ENCODE results near the gene UBE2V1. TPM values are rescaled to one million over a fixed set of nuclear protein-coding genes. Genes with fewer than 3 reads are reported as not detected.

UBE2V1 gene
- total and polyA plus RNA-seq, 12 donors, result 61.9 to 113 (median 88.6) TPM

DNA sequence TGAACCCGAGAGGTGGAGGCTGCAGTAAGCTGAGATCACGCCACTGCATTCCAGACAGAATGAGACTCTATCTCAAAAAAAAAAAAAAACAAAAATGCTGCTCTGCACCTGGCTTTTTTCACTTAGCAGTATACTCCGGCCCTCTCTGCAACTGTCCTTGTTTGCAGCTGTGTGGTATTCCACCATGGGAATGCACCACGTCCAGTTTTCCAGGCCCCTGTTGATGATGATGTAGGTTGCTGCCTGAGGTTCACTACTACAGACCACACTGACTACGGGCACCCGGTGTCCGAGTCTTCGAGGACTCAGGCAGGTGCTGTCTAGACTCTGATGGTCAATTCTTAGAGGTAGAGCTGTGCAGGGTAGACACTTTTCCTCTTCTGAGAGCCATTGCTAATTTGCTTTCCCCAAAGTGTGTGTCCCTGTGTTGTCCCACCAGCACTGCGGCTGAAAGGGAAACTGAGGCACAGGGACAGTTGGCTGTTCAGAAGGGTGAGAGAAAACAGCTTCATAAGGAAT, 56.5 kb downstream of the UBE2V1 start:
- Histone ChIP-seq H3K4me1 (peaks cover 7 to 28% (median 15%) of the 10 kb centered on the region in 9 donors), H3K27ac (no peak overlapping the region), H3K27me3 (no peaks in the 10 kb centered on the region), H3K4me3 (no peak overlapping the region), H3K9me3 (no peaks in the 10 kb centered on the region), H3K36me3 (no peaks in the 10 kb centered on the region)
- intact Hi-C loops (cut with DNase I), result no loop called here
- TF ChIP-seq, protein P1, sequence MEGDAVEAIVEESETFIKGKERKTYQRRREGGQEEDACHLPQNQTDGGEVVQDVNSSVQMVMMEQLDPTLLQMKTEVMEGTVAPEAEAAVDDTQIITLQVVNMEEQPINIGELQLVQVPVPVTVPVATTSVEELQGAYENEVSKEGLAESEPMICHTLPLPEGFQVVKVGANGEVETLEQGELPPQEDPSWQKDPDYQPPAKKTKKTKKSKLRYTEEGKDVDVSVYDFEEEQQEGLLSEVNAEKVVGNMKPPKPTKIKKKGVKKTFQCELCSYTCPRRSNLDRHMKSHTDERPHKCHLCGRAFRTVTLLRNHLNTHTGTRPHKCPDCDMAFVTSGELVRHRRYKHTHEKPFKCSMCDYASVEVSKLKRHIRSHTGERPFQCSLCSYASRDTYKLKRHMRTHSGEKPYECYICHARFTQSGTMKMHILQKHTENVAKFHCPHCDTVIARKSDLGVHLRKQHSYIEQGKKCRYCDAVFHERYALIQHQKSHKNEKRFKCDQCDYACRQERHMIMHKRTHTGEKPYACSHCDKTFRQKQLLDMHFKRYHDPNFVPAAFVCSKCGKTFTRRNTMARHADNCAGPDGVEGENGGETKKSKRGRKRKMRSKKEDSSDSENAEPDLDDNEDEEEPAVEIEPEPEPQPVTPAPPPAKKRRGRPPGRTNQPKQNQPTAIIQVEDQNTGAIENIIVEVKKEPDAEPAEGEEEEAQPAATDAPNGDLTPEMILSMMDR (IDR thresholded peaks at IDR 0.05), result no peak
- ATAC-seq (no peak), DNase-seq (no peak)
- WGBS, 2 donors, result 96 to 98% methylated on average over 9 of the region's 9 CpGs

DNA sequence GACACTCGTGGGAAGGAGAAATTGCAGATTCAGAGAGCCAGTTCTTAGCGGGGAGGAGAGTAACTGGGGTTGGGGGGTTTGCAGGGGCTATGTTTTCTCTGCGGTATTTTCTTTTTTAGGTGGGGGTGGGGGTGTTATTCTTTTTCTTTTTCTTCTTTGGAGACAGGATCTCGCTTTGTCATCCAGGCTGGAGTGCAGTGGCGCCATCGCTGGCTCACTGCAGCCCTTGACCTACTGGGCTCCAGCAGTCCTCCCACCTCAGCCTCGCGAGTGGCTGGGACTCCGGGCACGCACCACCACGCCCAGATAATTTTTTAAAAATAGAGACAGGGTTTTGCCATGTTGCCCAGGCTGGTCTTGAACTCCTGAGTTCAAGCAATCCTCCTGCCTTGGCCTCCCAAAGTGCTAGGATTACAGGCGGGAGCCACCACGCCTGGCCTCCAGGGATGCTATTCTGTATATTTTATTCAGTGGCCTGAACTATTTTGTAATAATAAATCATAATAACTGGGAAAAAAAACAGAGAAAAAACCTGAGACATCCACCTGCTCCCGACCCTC, 57.3 kb downstream of the UBE2V1 start:
- Histone ChIP-seq H3K4me1 (peaks cover 7 to 28% (median 15%) of the 10 kb centered on the region in 9 donors), H3K27me3 (no peaks in the 10 kb centered on the region), H3K9me3 (no peaks in the 10 kb centered on the region), H3K4me3 (no peak overlapping the region), H3K27ac (no peak overlapping the region), H3K36me3 (no peaks in the 10 kb centered on the region)
- intact Hi-C loops (cut with DNase I), result no loop called here
- ATAC-seq (no peak), DNase-seq (no peak)
- WGBS, 2 donors, result 67 to 69% methylated on average over 14 of the region's 14 CpGs
- TF ChIP-seq, protein P1 (IDR thresholded peaks at IDR 0.05), result no peak

- no peak overlapping the region for H3K4me3 ChIP-seq
- peaks cover 7 to 28% (median 15%) of the 10 kb centered on the region in 9 donors for H3K4me1 ChIP-seq
- H3K27me3 ChIP-seq, result no peaks in the 10 kb centered on the region
- peak overlapping the region in 1 of 10 donors; percentile 51 for H3K27ac ChIP-seq
- TF ChIP-seq, protein P1 (IDR thresholded peaks at IDR 0.05), result no peak
- no peaks in the 10 kb centered on the region for H3K36me3 ChIP-seq
- intact Hi-C loops (cut with DNase I), result no loop called here
- DNase-seq (peak in 1 of 2 donors; percentile 55), ATAC-seq (peak; percentile 27 to 76 (median 61))
- WGBS, 2 donors, result 25 to 27% methylated on average over 34 of the region's 34 CpGs
- no peaks in the 10 kb centered on the region for H3K9me3 ChIP-seq
Observed at GRCh38 chr20:50054626-50055511, 58.1 kb downstream of the UBE2V1 start.

DNA sequence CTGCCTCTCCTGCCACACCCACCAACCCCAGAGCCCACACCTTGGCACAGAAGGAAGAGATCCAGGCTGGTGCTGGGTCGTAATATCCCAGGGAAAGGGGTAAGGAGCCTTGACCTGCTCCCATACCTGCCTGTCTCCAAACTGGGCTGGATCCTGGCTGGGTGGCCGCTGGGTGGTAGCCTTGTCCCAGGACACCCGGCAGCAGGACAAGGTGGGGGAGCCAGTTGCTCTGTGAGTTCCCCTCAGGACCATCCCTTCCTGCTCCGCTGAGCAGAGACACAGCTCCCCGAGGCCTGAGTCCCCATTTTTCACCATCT, 58.8 kb downstream of the UBE2V1 start:
- peaks cover 7 to 34% (median 15%) of the 10 kb centered on the region in 9 donors for H3K4me1 ChIP-seq
- no peaks in the 10 kb centered on the region for H3K9me3 ChIP-seq
- TF ChIP-seq, protein P1 (IDR thresholded peaks at IDR 0.05), result no peak
- H3K27me3 ChIP-seq, result no peaks in the 10 kb centered on the region
- 76 to 84% methylated on average over 5 of the region's 5 CpGs for WGBS, 2 donors
- H3K36me3 ChIP-seq, result no peaks in the 10 kb centered on the region
- ATAC-seq (no peak), DNase-seq (no peak)
- H3K4me3 ChIP-seq, result no peak overlapping the region
- no peak overlapping the region for H3K27ac ChIP-seq
- intact Hi-C loops (cut with DNase I), result no loop called here

All from heart right ventricle (tissue), 16 donors.